Stimulated activated CD4-positive, alpha-beta T cell treated with anti-CD3 and anti-CD28 coated beads, Interleukin-12 subunit alpha, Interleukin-12 subunit beta, amount 100 ng/mL, for 24 hours (primary cell): Measurements from ENCODE around the gene MUC5AC.
"Not testable (repeated sequence)": the region's sequence is repeated elsewhere in the genome, so short reads cannot be mapped to it uniquely, and the experiment has no call there.

Experiments used
- DNase-seq, 2 experiments: peaks; one replicate each; pipeline ENCODE4 v3.0.0-alpha.2; 2020; ENCODE audit warnings: low read depth in 2 of 2

The MUC5AC gene

GRCh38 chr11:1236316-1237127, 78.8 kb downstream of the MUC5AC start:
- no peak for DNase-seq

GRCh38 chr11:1237128-1237580, 79.4 kb downstream of the MUC5AC start:
- no peak for DNase-seq

- no peak for DNase-seq
These were observed 80.1 kb downstream of the MUC5AC start for GRCh38 chr11:1237851-1238250.

GRCh38 chr11:1238767-1239595, 81.2 kb downstream of the MUC5AC start:
- no peak for DNase-seq

- no peak for DNase-seq
These were observed 81.9 kb downstream of the MUC5AC start for GRCh38 chr11:1239596-1240205.

GRCh38 chr11:1240771-1241170, 83.0 kb downstream of the MUC5AC start:
- DNase-seq = no peak

- no peak for DNase-seq
These were observed 84.0 kb downstream of the MUC5AC start for GRCh38 chr11:1241706-1242105.

- DNase-seq = no peak
These were observed 84.5 kb downstream of the MUC5AC start for GRCh38 chr11:1242289-1242688.

GRCh38 chr11:1242751-1243150, 85.0 kb downstream of the MUC5AC start:
- DNase-seq = not testable (repeated sequence)

GRCh38 chr11:1243521-1243920, 85.8 kb downstream of the MUC5AC start:
- DNase-seq = not testable (repeated sequence)

GRCh38 chr11:1244557-1244956, 86.8 kb downstream of the MUC5AC start:
- DNase-seq = not testable (repeated sequence)

GRCh38 chr11:1245717-1246116, 88.0 kb downstream of the MUC5AC start:
- not testable (repeated sequence) for DNase-seq

- DNase-seq = not testable (repeated sequence)
These were observed 88.5 kb downstream of the MUC5AC start for GRCh38 chr11:1246301-1246700.

GRCh38 chr11:1247026-1247425, 89.3 kb downstream of the MUC5AC start:
- not testable (repeated sequence) for DNase-seq

- not testable (repeated sequence) for DNase-seq
These were observed 91.2 kb downstream of the MUC5AC start for GRCh38 chr11:1248951-1249350.

- DNase-seq = not testable (repeated sequence)
These were observed 92.7 kb downstream of the MUC5AC start for GRCh38 chr11:1250411-1250810.
